HCT116 (cell line): ENCODE results near the gene CLRN3. TPM values are rescaled to one million over a fixed set of nuclear protein-coding genes. Genes with fewer than 3 reads are reported as not detected.

Experiments used
- ATAC-seq: fragments of 200-7000 bp; cut with Tn5 transposase; 2 replicates; pipeline ENCODE4 v1.9.1; 2020; ENCODE audit warnings: mild to moderate bottlenecking, moderate library complexity
- BruUV-seq: library from RNA; stranded (reverse); fragments of 400-500 nt; replicated peaks from 2 replicates; lab custom pipeline; 2021; lab: Mats Ljungman, UMichigan
- CTCF ChIA-PET: fragments of 300-600 bp; sonication (Branson Sonifier 250); formaldehyde crosslinking; loops from one replicate; lab custom pipeline; 2021; ENCODE audit warnings: antibody characterized with exemption; lab: Charles Lee
- POLR2A ChIA-PET: fragments of 300-600, 350-600 bp; sonication (Branson Sonifier 250); formaldehyde crosslinking; loops from one replicate; lab custom pipeline; 2021; ENCODE audit warnings: antibody characterized with exemption; lab: Charles Lee
- RAD21 ChIA-PET, 2 experiments: fragments of 300-600 bp; sonication (Branson Sonifier 250); formaldehyde crosslinking; loops; one replicate each; lab custom pipeline; 2023; ENCODE audit warnings: low total read pairs in 2 of 2; ENCODE audit not compliant: uncharacterized antibody in 2 of 2, unreplicated experiment in 2 of 2, low non-redundant PET in 1 of 2; lab: Charles Lee
- DNase-seq: peaks from one replicate; pipeline ENCODE4 v3.0.0-alpha.2; 2010; ENCODE audit warnings: low read depth, low spot score
- H2AFZ ChIP-seq: fragments of 200-600 bp; shearing (Covaris generic), sonication (generic); 2 replicates; pipeline ENCODE4 v1.6.1; 2017; ENCODE audit warnings: low read depth, mixed run types, mixed read lengths, antibody characterized with exemption, low read length; ENCODE audit not compliant: poor library complexity, severe bottlenecking
- H3K27ac ChIP-seq: 2 replicates; pipeline ENCODE4 v1.5.1; 2012; ENCODE audit warnings: low read depth, low read length
- H3K27me3 ChIP-seq: fragments of 200-600 bp; sonication (generic); 2 replicates; pipeline ENCODE4 v1.6.1; 2016; ENCODE audit warnings: mixed run types, low read length, mixed read lengths; ENCODE audit not compliant: insufficient read depth
- H3K36me3 ChIP-seq, 2 experiments: fragments of 200-500 bp in 1 of 2; fragments of 200-600 bp in 1 of 2; sonication (Bioruptor generic) in 1 of 2; sonication (generic) in 1 of 2; 2 replicates each; pipeline versions ENCODE4 v1.5.1 to v1.6.1; 2014 to 2016; ENCODE audit warnings: low read length in 2 of 2, inconsistent platforms in 1 of 2, mixed read lengths in 1 of 2, mixed run types in 1 of 2; ENCODE audit not compliant: insufficient read depth in 2 of 2, control insufficient read depth in 1 of 2
- H3K4me1 ChIP-seq, 2 experiments: fragments of 200-600 bp in 1 of 2; sonication (generic) in 1 of 2; 2 replicates each; pipeline versions ENCODE4 v1.5.1 to v1.6.1; 2012 to 2017; ENCODE audit warnings: low read length in 2 of 2, inconsistent platforms in 1 of 2, mild to moderate bottlenecking in 1 of 2, mixed read lengths in 1 of 2, mixed run types in 1 of 2, moderate library complexity in 1 of 2; ENCODE audit not compliant: insufficient read depth in 2 of 2, control insufficient read depth in 1 of 2
- H3K4me2 ChIP-seq: fragments of 200-600 bp; sonication (generic); 2 replicates; pipeline ENCODE4 v1.6.1; 2017; ENCODE audit warnings: mixed run types, low read length, mixed read lengths
- H3K4me3 ChIP-seq, 2 experiments: fragments of 200-600 bp in 1 of 2; sonication (generic) in 1 of 2; replicated peaks in 1 of 2; 2 replicates each; pipeline ENCODE4 v1.5.1; 2011 to 2016; ENCODE audit warnings: low read length in 2 of 2, control low read depth in 1 of 2, low read depth in 1 of 2, mild to moderate bottlenecking in 1 of 2, mixed read lengths in 1 of 2, mixed run types in 1 of 2
- H3K79me2 ChIP-seq: fragments of 200-600 bp; sonication (generic); 2 replicates; pipeline ENCODE4 v1.6.1; 2017; ENCODE audit warnings: mild to moderate bottlenecking, mixed run types, low read length, moderate library complexity, mixed read lengths; ENCODE audit not compliant: insufficient read depth
- H3K9ac ChIP-seq: fragments of 200-600 bp; sonication (generic); 2 replicates; pipeline ENCODE4 v1.6.1; 2016; ENCODE audit warnings: low read length, mixed read lengths
- H3K9me2 ChIP-seq: fragments of 200-600 bp; sonication (generic), shearing (Covaris generic); 2 replicates; pipeline ENCODE4 v1.6.1; 2017; ENCODE audit warnings: mixed run types, mild to moderate bottlenecking, moderate library complexity; ENCODE audit not compliant: insufficient read depth
- H3K9me3 ChIP-seq, 2 experiments: fragments of 200-500 bp in 1 of 2; fragments of 200-600 bp in 1 of 2; sonication (Bioruptor generic) in 1 of 2; sonication (generic) in 1 of 2; 2 replicates each; pipeline ENCODE4 v1.6.1; 2014 to 2017; ENCODE audit warnings: low read length in 2 of 2, mixed read lengths in 2 of 2, inconsistent platforms in 1 of 2, low read depth in 1 of 2, mild to moderate bottlenecking in 1 of 2, mixed run types in 1 of 2, moderate library complexity in 1 of 2; ENCODE audit not compliant: control insufficient read depth in 1 of 2, insufficient read depth in 1 of 2
- H4K20me1 ChIP-seq: fragments of 200-600 bp; sonication (generic), shearing (Covaris generic); 2 replicates; pipeline ENCODE4 v1.6.1; 2017; ENCODE audit warnings: mixed run types, mild to moderate bottlenecking, moderate library complexity; ENCODE audit not compliant: insufficient read depth
- CEBPB ChIP-seq: IDR thresholded peaks from 2 replicates; pipeline ENCODE4 v1.6.1; 2012; ENCODE audit warnings: low read depth
- EGR1 ChIP-seq: IDR thresholded peaks from 2 replicates; pipeline ENCODE4 v1.6.1; 2012; ENCODE audit warnings: low read depth
- ELF1 ChIP-seq: IDR thresholded peaks from 2 replicates; pipeline ENCODE4 v1.6.1; 2012; ENCODE audit warnings: low read depth, borderline replicate concordance
- EZH2 ChIP-seq: fragments of 200-600 bp; sonication (generic); IDR thresholded peaks from 2 replicates; pipeline ENCODE4 v1.6.1; 2017; ENCODE audit warnings: antibody characterized with exemption, mixed run types
- JUND ChIP-seq: IDR thresholded peaks from 2 replicates; pipeline ENCODE4 v1.6.1; 2012
- RAD21 ChIP-seq: IDR thresholded peaks from 2 replicates; pipeline ENCODE4 v1.6.1; 2012; ENCODE audit warnings: low read depth, mild to moderate bottlenecking
- REST ChIP-seq: IDR thresholded peaks from 2 replicates; pipeline ENCODE4 v1.6.1; 2012; ENCODE audit warnings: low read depth
- SIN3A ChIP-seq: IDR thresholded peaks from 2 replicates; pipeline ENCODE4 v1.6.1; 2012; ENCODE audit warnings: low read depth
- SRF ChIP-seq: IDR thresholded peaks from 2 replicates; pipeline ENCODE4 v1.6.1; 2012; ENCODE audit warnings: low read depth
- TCF7L2 ChIP-seq: IDR thresholded peaks from 2 replicates; pipeline ENCODE4 v1.7.0; 2011; ENCODE audit warnings: borderline replicate concordance, inconsistent platforms; ENCODE audit not compliant: insufficient read depth, insufficient read length; ENCODE audit errors: extremely low read depth
- ZNF274 ChIP-seq: fragments of 200-500 bp; sonication (Bioruptor generic); IDR thresholded peaks from 2 replicates; pipeline ENCODE4 v1.6.1; 2014; ENCODE audit warnings: mild to moderate bottlenecking, low read depth, low read length, inconsistent platforms
- intact Hi-C: fragments of 100-400 bp; cut with micrococcal nuclease; formaldehyde crosslinking; loops from 2 replicates; pipeline ENCODE4 v1.10.0; 2022
- total RNA-seq: library from RNA; stranded (reverse); gene quantifications from one replicate; pipeline ENCODE4 v1.2.1, GENCODE V29; 2021; ENCODE audit not compliant: unreplicated experiment
- TF ChIP-seq, protein P1 (sequence below): IDR thresholded peaks from 2 replicates; pipeline ENCODE4 v1.6.1; 2011; ENCODE audit warnings: mild to moderate bottlenecking, low read length, moderate library complexity; ENCODE audit not compliant: insufficient replicate concordance; ENCODE audit errors: extremely low read depth
- TF ChIP-seq, protein P2 (sequence below): IDR thresholded peaks from 2 replicates; pipeline ENCODE4 v1.6.1; 2012

Gene CLRN3
- total RNA-seq, 1 experiment from 2014 or later, result 0.39 TPM

DNA sequence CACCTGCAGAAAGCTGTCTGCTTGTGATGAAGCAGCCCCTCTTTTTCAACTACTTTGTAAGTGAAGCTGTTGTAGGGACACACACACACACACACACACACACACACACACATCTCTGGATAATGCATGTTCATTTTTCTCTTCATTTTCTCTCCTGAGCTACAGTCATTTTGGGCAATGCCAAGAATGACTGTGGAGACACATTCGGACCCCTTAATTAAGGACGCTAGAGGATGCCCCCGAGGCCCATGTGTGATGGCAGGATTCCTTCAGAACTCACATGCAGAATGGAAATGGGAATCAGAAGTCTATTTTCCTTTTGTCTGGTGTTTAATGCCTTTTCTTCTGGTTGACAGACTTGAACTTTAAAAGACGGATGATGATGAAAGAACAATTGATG is 56.6 kb downstream of the CLRN3 start (continued):
- TF ChIP-seq, protein P1, sequence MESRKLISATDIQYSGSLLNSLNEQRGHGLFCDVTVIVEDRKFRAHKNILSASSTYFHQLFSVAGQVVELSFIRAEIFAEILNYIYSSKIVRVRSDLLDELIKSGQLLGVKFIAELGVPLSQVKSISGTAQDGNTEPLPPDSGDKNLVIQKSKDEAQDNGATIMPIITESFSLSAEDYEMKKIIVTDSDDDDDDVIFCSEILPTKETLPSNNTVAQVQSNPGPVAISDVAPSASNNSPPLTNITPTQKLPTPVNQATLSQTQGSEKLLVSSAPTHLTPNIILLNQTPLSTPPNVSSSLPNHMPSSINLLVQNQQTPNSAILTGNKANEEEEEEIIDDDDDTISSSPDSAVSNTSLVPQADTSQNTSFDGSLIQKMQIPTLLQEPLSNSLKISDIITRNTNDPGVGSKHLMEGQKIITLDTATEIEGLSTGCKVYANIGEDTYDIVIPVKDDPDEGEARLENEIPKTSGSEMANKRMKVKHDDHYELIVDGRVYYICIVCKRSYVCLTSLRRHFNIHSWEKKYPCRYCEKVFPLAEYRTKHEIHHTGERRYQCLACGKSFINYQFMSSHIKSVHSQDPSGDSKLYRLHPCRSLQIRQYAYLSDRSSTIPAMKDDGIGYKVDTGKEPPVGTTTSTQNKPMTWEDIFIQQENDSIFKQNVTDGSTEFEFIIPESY, result no peak
- TF ChIP-seq EGR1, result no peak
- TF ChIP-seq REST, result no peak
- no peak for TF ChIP-seq CEBPB
- TF ChIP-seq TCF7L2, result no peak
- no peak for TF ChIP-seq SRF

- ATAC-seq (no peak), DNase-seq (no peak)
- H2AFZ ChIP-seq, result no peak overlapping the region
- POLR2A ChIA-PET, result no interaction called here
- peaks cover 70% of the 10 kb centered on the region for H3K27me3 ChIP-seq
- H3K4me1 ChIP-seq, result no peaks in the 10 kb centered on the region
- H3K27ac ChIP-seq, result no peak overlapping the region
- RAD21 ChIA-PET, result interaction anchor here in 1 of 2 experiments (1.3 kb wide), 1 partner anchor 19 kb away, joined by 3 read pairs; no protein-coding TSS in a partner anchor
- CTCF ChIA-PET, result no interaction called here
- H3K9me3 ChIP-seq, result no peaks in the 10 kb centered on the region
- BruUV-seq, result no TSS peak
- H3K79me2 ChIP-seq, result no peaks in the 10 kb centered on the region
- intact Hi-C loops, result no loop called here
- no peak overlapping the region for H3K4me2 ChIP-seq
- H4K20me1 ChIP-seq, result no peaks in the 10 kb centered on the region
- H3K9me2 ChIP-seq, result no peaks in the 10 kb centered on the region
- no peaks in the 10 kb centered on the region for H3K36me3 ChIP-seq
- no peak overlapping the region for H3K4me3 ChIP-seq
- no peak overlapping the region for H3K9ac ChIP-seq
- TF ChIP-seq ELF1 (no peak), EGR1 (no peak), EZH2 (no peak), ZNF274 (no peak), REST (no peak), JUND (no peak), RAD21 (no peak), SIN3A (no peak)
- TF ChIP-seq, protein P2, sequence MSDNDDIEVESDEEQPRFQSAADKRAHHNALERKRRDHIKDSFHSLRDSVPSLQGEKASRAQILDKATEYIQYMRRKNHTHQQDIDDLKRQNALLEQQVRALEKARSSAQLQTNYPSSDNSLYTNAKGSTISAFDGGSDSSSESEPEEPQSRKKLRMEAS, result no peak
- TF ChIP-seq, protein P1, result no peak
Measured at GRCh38 chr10:127834791-127835190, 58.0 kb downstream of the CLRN3 start.
